Measurements from ENCODE around the gene LCLAT1. TPM values are rescaled to one million over a fixed set of nuclear protein-coding genes. Genes with fewer than 3 reads are reported as not detected.
A peak's percentile ranks its signal among the peaks of the same experiment; 100 is the strongest.

LCLAT1 gene
- total RNA-seq, 1 donor from 2014 or later = 27.7 TPM

DNA sequence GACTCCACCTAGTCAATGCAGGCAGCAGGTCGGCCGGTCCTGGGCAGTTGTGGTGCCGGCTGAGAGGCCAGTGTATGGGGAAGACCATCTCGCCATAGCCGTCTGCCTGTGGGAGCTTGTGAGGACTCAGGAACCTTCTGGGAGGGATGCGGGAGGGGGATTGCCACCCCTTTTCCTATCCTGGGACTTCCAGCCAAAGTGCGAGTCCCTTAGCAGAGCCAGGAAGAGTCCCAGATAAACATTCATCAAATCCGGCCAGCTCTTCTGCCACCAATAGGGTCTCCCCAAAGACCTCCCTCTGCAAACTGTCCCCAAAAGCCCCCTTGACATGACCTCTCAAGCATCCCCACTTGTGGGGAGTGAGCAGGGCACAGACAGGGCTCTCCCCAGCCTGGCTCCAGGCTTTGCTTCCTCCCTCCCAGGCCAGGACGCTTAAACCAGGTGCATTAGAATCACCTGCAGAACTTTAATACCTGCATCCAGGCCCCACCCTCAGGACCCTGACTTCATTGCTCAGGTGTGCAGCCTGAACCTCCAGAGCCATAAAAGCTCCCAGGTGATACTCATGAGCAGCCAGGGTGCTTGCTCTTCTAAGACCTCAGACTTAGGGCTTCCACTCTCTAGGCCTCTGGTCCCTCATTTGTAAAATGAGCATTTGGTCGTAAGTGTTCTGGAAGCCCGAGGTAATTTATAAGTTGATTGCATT lies 200.9 kb downstream of the LCLAT1 start:
- TF ChIP-seq, protein P1, sequence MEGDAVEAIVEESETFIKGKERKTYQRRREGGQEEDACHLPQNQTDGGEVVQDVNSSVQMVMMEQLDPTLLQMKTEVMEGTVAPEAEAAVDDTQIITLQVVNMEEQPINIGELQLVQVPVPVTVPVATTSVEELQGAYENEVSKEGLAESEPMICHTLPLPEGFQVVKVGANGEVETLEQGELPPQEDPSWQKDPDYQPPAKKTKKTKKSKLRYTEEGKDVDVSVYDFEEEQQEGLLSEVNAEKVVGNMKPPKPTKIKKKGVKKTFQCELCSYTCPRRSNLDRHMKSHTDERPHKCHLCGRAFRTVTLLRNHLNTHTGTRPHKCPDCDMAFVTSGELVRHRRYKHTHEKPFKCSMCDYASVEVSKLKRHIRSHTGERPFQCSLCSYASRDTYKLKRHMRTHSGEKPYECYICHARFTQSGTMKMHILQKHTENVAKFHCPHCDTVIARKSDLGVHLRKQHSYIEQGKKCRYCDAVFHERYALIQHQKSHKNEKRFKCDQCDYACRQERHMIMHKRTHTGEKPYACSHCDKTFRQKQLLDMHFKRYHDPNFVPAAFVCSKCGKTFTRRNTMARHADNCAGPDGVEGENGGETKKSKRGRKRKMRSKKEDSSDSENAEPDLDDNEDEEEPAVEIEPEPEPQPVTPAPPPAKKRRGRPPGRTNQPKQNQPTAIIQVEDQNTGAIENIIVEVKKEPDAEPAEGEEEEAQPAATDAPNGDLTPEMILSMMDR (conservative IDR thresholded peaks at IDR 0.05) = no peak
- DNase-seq (ENCODE audit: low read depth, low spot score) = no peak
- H3K27me3 Mint-ChIP-seq (ENCODE audit: low read depth) = no peaks in the 10 kb centered on the region
- no peak overlapping the region for H3K27ac Mint-ChIP-seq (ENCODE audit: unreplicated experiment)
- no peaks in the 10 kb centered on the region for H3K4me1 Mint-ChIP-seq
- H3K36me3 Mint-ChIP-seq (ENCODE audit: low read depth) = no peaks in the 10 kb centered on the region
- no peaks in the 10 kb centered on the region for H3K9me3 Mint-ChIP-seq
- no peak overlapping the region for H3K4me3 Mint-ChIP-seq

DNA sequence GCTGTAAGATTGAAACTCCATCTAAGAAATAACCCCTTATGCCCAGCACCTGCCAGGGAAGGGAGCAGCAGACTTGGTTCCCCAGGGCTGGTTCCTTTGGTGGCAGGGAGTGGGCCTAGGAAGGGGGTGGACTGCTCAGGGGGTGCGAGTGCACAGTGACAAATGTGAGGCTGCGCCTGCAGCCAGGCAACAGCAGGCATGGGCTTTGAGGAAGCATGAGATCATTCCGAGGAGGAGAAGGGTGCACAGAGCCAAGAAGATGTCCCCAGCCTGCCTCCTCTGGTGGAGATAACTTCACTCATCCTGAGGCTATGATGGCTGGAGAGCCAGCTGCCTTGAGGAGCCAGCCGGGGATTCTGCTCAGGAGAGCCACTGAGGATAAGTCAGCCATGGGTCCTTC lies 202.2 kb downstream of the LCLAT1 start:
- Mint-ChIP-seq H3K4me1 (no peaks in the 10 kb centered on the region), H3K27me3 (ENCODE audit: low read depth) (no peaks in the 10 kb centered on the region), H3K9me3 (no peaks in the 10 kb centered on the region), H3K27ac (ENCODE audit: unreplicated experiment) (peak overlapping the region; percentile 30), H3K4me3 (no peak overlapping the region), H3K36me3 (ENCODE audit: low read depth) (no peaks in the 10 kb centered on the region)
- TF ChIP-seq, protein P1 (conservative IDR thresholded peaks at IDR 0.05) = no peak
- no peak for DNase-seq (ENCODE audit: low read depth, low spot score)

DNA sequence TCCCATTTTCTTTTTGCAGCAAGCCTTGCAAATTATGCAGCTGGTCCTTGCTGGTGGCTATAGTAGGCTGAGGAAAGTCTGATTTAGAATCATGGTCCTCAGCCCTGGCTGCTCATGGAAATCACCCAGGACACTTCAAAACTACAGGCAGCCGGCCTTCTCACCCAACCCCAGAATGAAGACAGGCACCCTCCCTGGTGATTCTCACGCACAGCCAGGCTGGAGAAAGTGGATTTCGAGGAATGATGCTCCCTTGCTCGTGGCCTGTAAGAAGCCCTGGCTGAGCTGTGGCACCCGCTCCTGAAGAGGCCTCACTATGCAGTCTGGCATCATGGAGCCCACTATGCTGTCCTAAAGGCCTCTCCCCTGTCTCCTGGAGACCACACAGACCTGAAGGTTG lies 202.8 kb downstream of the LCLAT1 start:
- TF ChIP-seq, protein P1 (conservative IDR thresholded peaks at IDR 0.05) = no peak
- Mint-ChIP-seq H3K27me3 (ENCODE audit: low read depth) (no peaks in the 10 kb centered on the region), H3K9me3 (no peaks in the 10 kb centered on the region), H3K27ac (ENCODE audit: unreplicated experiment) (no peak overlapping the region), H3K4me3 (no peak overlapping the region), H3K36me3 (ENCODE audit: low read depth) (no peaks in the 10 kb centered on the region), H3K4me1 (no peaks in the 10 kb centered on the region)
- DNase-seq (ENCODE audit: low read depth, low spot score) = no peak

DNA sequence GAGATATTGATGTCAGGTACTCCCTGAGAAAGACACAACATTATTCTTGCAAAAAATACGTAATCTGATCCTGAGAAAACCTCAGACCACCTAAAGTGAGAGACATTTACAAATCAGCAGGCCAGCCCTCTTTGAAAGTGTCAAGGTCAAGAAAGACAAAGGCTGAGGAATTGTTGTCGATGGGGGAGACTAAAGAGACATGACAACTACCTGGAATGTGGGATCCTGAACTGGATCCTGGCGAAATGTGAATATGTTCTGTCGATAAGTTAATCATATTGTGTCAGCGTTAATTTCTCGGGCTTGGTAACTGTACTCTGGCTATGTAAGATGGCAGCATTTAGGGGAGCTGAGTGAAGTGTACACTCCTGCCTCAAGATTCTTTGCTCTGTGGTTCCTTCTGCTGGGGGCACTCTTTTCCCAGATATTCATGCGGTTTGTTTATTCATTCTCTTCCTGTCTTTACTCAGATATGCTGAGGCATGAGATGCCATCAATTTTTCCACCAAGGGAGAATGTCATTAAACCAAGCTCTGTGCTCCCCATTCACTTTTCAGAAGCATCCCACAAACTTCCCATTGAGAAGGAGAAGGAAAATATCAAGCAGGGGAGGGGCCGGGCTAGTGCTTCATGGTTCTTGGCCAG lies 205.3 kb downstream of the LCLAT1 start:
- H3K27ac Mint-ChIP-seq (ENCODE audit: unreplicated experiment) = no peak overlapping the region
- H3K9me3 Mint-ChIP-seq = no peaks in the 10 kb centered on the region
- H3K27me3 Mint-ChIP-seq (ENCODE audit: low read depth) = no peaks in the 10 kb centered on the region
- no peaks in the 10 kb centered on the region for H3K4me1 Mint-ChIP-seq
- no peaks in the 10 kb centered on the region for H3K36me3 Mint-ChIP-seq (ENCODE audit: low read depth)
- H3K4me3 Mint-ChIP-seq = no peak overlapping the region
- TF ChIP-seq, protein P1 (conservative IDR thresholded peaks at IDR 0.05) = no peak
- no peak for DNase-seq (ENCODE audit: low read depth, low spot score)

DNA sequence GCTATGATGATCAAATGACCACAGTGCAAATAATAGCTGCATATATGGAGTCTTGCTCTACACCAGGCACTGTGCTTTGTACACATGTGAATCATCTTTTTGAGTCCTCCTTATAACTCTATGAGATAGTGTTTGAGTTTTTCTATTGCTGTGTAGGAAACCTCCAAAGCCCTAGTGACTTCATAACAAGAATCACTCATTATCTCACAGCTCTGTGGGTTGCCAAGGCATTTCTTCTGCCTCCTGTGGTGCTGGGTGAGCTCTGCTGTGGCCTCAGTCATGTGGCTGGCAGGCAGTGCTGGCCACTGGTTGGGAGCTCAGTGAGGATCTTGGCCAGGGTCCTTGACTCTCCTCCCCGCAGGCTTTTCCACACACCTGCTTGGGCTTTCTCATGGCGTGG lies 206.8 kb downstream of the LCLAT1 start:
- no peaks in the 10 kb centered on the region for H3K36me3 Mint-ChIP-seq (ENCODE audit: low read depth)
- H3K9me3 Mint-ChIP-seq = no peaks in the 10 kb centered on the region
- H3K4me1 Mint-ChIP-seq = no peaks in the 10 kb centered on the region
- TF ChIP-seq, protein P1 (conservative IDR thresholded peaks at IDR 0.05) = no peak
- no peaks in the 10 kb centered on the region for H3K27me3 Mint-ChIP-seq (ENCODE audit: low read depth)
- no peak for DNase-seq (ENCODE audit: low read depth, low spot score)
- H3K4me3 Mint-ChIP-seq = no peak overlapping the region
- H3K27ac Mint-ChIP-seq (ENCODE audit: unreplicated experiment) = no peak overlapping the region
